HG03342 (cell line): ENCODE measurements around the gene SLC9C1.

Source experiments
- ATAC-seq: cut with Tn5 transposase; IDR thresholded peaks from one replicate; pipeline ENCODE4 v1.9.1; 2021; ENCODE audit warnings: mild to moderate bottlenecking, moderate library complexity; ENCODE audit not compliant: unreplicated experiment

The SLC9C1 gene

GRCh38 chr3:112307557-112307956 lies 13.5 kb upstream of the SLC9C1 start:
- ATAC-seq: no peak

GRCh38 chr3:112306825-112307224 lies 12.8 kb upstream of the SLC9C1 start:
- ATAC-seq: no peak

- ATAC-seq: no peak
These were observed 10.6 kb upstream of the SLC9C1 start for GRCh38 chr3:112304611-112305010.

- ATAC-seq: peak; percentile 45
These were observed 9.8 kb upstream of the SLC9C1 start for GRCh38 chr3:112303764-112304325.

GRCh38 chr3:112302881-112303763 lies 9.1 kb upstream of the SLC9C1 start:
- ATAC-seq: peak; percentile 47

GRCh38 chr3:112302150-112302830 lies 8.3 kb upstream of the SLC9C1 start:
- no peak for ATAC-seq

GRCh38 chr3:112298781-112299180 lies 4.8 kb upstream of the SLC9C1 start:
- ATAC-seq: no peak

- peak; percentile 43 for ATAC-seq
These were observed 3.7 kb upstream of the SLC9C1 start for GRCh38 chr3:112297714-112298113.

- no peak for ATAC-seq
These were observed 5.0 kb downstream of the SLC9C1 start for GRCh38 chr3:112289011-112289410.

GRCh38 chr3:112280266-112280665 lies 13.8 kb downstream of the SLC9C1 start:
- ATAC-seq: no peak

GRCh38 chr3:112273536-112273935 lies 20.5 kb downstream of the SLC9C1 start:
- no peak for ATAC-seq

GRCh38 chr3:112261742-112262141 lies 32.3 kb downstream of the SLC9C1 start:
- ATAC-seq: no peak

GRCh38 chr3:112260563-112260962 lies 33.5 kb downstream of the SLC9C1 start:
- ATAC-seq: no peak

- ATAC-seq: no peak
These were observed 40.6 kb downstream of the SLC9C1 start for GRCh38 chr3:112253301-112253971.

- ATAC-seq: peak; percentile 84
These were observed 46.1 kb downstream of the SLC9C1 start for GRCh38 chr3:112247900-112248299.

GRCh38 chr3:112247350-112247749 lies 46.7 kb downstream of the SLC9C1 start:
- ATAC-seq: peak; percentile 19

- ATAC-seq: no peak
These were observed 60.9 kb downstream of the SLC9C1 start for GRCh38 chr3:112233083-112233482.

GRCh38 chr3:112231727-112232126 lies 62.3 kb downstream of the SLC9C1 start:
- ATAC-seq: no peak

- ATAC-seq: no peak
These were observed 64.0 kb downstream of the SLC9C1 start for GRCh38 chr3:112230033-112230432.

GRCh38 chr3:112228786-112229185 lies 65.2 kb downstream of the SLC9C1 start:
- no peak for ATAC-seq

GRCh38 chr3:112200317-112200666 lies 93.7 kb downstream of the SLC9C1 start:
- ATAC-seq: no peak
